DND-41 (cell line): Measurements from ENCODE around the gene TNFRSF19.

Experiments
- CTCF ChIP-seq: IDR thresholded peaks from 2 replicates; pipeline ENCODE4 v1.5.1; 2012; ENCODE audit warnings: borderline replicate concordance, low read length, moderate library complexity, mild to moderate bottlenecking; ENCODE audit not compliant: poor library complexity, severe bottlenecking; ENCODE audit errors: extremely low read depth
- EZH2 ChIP-seq: IDR thresholded peaks from 3 replicates; pipeline ENCODE4 v1.6.1; 2012; ENCODE audit warnings: borderline replicate concordance, low read depth, mild to moderate bottlenecking, moderate library complexity, low read length, inconsistent platforms; ENCODE audit not compliant: severe bottlenecking

GRCh38 chr13:23609874-23610576, 39.8 kb downstream of the TNFRSF19 start:
- TF ChIP-seq CTCF (no peak), EZH2 (no peak)
